GM19238 (cell line): Measurements from ENCODE around the gene TMEM87B.
"Not testable (repeated sequence)": the region's sequence is repeated elsewhere in the genome, so short reads cannot be mapped to it uniquely, and the experiment has no call there.

Experiments used
- DNase-seq: peaks from one replicate; pipeline ENCODE4 v3.0.0; 2011; ENCODE audit warnings: low spot score; ENCODE audit not compliant: insufficient read length

TMEM87B gene

DNA sequence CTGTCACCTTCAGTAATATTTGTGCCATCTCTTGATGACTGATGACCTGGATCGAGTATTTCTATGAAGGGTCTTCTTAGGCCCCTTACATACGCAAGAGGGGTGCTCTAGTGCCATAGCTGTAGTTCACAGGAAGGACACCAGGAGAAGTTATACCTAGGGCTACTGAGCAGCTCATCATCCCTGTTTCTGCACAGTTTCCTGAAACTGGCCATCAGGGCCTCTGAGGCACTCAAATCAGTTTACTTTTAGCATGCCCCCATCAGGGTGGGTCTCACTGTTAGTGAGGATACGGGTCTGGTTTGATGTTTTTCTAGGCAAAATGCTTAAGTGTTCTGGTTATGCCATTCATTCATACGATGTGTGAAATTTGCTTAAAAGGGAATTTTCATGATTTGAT is 63.1 kb downstream of the TMEM87B start:
- DNase-seq, result no peak

GRCh38 chr2:112121682-112122254 is 66.7 kb downstream of the TMEM87B start:
- DNase-seq, result no peak

DNA sequence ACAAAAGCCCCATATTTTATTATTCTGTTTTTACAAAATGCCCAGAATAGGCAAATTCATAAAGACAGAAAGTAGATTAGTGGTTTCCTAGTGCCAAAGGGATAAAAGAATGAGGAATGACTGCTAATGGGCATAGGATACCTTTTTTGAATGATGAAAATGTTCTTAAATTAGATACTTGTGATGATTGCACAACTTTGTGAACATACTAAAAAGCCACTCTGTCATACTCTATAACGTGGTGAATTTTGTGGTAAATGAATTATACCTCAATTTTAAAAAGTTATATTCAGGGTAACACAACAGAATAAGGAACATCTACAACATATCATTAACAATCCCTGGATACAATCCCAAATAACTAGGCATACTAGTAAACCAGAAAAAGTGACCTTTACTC is 74.0 kb downstream of the TMEM87B start:
- no peak for DNase-seq

DNA sequence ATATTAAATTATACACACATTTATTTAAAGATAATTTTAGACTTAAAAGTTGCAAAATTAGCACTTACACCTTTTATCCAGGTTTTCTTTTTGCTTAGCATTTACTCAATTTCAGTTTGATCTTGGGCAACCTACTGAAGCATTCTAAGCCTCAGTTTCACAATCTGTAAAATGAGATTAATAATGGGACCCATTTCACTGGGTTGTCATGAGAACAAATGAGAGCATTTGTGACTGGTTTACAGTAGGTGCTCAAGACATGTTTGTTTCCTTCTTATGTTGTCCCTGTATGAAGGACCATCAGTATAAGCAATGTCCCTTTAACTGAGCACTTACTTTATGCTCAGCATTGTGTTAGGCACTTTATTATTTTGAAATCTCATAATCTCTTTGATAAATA is 78.3 kb downstream of the TMEM87B start:
- DNase-seq, result no peak

GRCh38 chr2:112134120-112134519 is 79.1 kb downstream of the TMEM87B start:
- no peak for DNase-seq

GRCh38 chr2:112136096-112136495 is 81.0 kb downstream of the TMEM87B start:
- no peak for DNase-seq

GRCh38 chr2:112137516-112138158 is 82.6 kb downstream of the TMEM87B start:
- DNase-seq, result no peak

DNA sequence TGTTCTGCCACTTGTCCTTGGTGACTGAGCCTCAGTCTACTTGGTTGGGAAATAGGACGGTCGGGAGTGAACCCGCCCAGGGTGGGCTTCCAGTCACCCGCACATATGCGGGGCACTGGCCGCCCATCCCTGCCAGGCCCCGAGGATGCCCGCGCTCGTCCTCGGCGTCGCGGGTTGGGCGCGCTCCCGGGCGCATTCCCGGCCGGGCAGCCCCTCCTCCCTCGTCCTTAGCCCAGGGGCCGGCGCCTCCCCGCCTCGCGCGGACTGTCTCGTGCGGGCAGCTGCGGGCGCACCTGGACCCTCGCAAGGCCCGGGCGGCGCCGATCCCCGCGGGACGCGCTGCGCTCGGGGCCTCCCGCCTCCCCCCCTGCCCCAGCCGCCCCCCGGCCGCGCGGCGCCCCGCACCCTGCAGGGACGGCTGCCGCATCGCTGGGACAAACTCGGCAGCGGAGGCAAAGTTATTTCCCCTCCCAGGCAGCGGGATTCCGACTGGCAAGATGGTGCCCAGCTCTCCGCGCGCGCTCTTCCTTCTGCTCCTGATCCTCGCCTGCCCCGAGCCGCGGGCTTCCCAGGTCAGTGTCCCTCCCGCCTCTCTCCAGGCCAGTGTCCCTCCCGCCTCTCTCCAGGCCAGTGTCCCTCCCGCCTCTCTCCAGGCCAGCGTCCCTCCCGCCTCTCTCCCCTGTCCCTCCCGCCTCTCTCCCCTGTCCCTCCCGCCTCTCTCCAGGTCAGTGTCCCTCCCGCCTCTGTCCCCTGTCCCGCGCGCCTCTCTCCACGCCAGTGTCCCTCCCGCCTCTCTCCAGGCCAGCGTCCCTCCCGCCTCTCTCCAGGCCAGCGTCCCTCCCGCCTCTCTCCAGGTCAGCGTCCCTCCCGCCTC is 83.3 kb downstream of the TMEM87B start, which contains the start of gene FBLN7:
Gene FBLN7, plus strand, starts transcription at position 227 of the 874 bp plus-strand sequence. Its CDS starts 271 bp downstream, at position 498.
- no peak for DNase-seq

GRCh38 chr2:112139033-112139614 is 84.1 kb downstream of the TMEM87B start:
- DNase-seq, result not testable (repeated sequence)

DNA sequence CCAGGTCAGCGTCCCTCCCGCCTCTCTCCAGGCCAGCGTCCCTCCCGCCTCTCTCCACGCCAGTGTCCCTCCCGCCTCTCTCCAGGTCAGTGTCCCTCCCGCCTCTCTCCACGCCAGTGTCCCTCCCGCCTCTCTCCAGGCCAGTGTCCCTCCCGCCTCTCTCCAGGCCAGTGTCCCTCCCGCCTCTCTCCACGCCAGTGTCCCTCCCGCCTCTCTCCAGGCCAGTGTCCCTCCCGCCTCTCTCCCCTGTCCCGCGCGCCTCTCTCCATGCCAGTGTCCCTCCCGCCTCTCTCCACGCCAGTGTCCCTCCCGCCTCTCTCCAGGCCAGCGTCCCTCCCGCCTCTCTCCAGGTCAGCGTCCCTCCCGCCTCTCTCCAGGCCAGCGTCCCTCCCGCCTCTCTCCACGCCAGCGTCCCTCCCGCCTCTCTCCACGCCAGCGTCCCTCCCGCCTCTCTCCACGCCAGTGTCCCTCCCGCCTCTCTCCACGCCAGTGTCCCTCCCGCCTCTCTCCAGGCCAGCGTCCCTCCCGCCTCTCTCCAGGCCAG is 84.7 kb downstream of the TMEM87B start:
- not testable (repeated sequence) for DNase-seq

DNA sequence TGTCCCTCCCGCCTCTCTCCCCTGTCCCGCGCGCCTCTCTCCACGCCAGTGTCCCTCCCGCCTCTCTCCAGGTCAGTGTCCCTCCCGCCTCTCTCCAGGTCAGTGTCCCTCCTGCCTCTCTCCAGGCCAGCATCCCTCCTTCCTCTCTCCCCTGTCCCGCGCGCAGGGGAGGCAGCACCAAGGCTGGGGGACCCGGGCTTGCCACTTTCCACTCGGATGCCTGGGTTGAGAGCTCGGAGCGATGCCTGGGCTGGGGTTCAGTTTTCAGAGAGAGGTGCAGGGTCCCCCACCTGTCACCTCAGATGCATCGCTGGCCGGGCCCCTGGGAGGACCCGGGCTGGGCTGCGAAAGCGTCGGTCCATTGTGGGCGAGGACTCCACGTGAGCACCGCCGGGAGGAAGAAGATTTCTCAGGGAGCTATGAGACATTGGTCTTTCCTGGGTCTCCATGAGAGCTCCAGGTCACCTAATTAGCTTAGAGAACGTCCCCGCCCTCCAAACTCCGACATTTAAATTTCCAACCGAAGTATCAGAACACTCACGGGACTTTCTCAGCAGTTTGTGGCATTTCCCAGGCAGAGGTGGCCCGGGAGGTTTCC is 85.2 kb downstream of the TMEM87B start:
- DNase-seq, result no peak

- no peak for DNase-seq
Measured at GRCh38 chr2:112140899-112141625, 86.0 kb downstream of the TMEM87B start.

DNA sequence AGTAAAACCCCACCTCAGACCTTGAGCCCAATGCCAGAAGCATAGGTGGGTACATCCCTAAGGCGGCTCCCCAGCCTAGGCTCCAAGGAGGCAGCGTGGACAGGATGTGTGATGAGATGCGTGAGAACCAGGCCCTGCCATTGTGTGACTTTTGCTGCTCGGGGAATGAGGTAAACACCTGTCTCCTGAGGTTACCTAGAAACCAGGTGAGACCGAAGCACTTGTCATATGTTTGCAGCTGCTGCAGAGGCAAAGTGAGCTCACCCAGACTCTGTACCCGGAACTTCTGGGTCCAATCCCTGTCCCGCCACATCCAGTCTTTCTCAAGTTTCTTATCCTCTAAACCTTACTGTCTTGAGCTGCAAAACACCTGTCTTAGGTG is 86.5 kb downstream of the TMEM87B start:
- DNase-seq, result no peak

GRCh38 chr2:112142525-112143078 is 87.5 kb downstream of the TMEM87B start:
- DNase-seq, result no peak

DNA sequence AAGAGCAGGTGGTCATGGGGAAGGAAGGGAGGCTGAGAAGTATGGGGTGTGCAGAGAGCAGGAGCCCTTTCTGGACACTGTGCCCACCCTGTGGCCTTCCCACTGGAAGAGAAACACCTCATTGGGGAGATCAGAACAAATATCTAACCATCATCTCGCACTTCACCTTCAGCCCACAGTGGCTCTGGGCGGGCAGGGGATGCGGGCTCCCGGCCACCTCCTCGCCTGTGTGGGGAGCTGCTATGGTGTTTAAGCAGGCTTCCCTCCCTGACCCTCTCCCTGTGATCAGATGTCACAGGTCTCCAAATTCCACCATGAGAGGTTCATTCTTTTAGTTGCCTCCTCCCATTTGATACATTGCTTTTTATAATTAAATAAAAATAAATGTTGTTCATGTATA is 88.1 kb downstream of the TMEM87B start:
- no peak for DNase-seq

GRCh38 chr2:112144966-112145365 is 89.9 kb downstream of the TMEM87B start:
- no peak for DNase-seq

GRCh38 chr2:112147382-112148168 is 92.5 kb downstream of the TMEM87B start:
- no peak for DNase-seq

GRCh38 chr2:112148477-112148876 is 93.4 kb downstream of the TMEM87B start:
- DNase-seq, result no peak

DNA sequence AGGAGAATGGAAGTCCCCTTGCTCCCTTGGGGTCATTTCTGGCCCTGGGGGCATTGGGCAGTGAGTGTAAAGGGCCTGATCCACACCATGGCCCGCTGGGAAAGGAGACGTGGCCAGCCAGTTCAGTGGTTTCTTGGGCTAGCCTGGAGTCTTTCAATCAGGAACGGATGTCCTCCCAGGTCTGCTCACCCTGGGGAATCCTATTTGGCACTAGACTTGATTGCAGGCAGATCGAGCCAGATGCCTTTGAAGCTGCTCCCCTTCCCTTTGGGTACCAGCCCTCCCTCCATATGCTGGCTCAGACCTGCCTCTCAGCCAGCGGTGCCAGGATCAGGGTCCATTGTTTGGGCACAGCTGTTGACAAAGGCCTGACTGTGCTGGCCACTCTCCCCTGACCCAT is 94.1 kb downstream of the TMEM87B start:
- no peak for DNase-seq
